HepG2 (cell line): ENCODE results near the gene ABCC2. TPM values are rescaled to one million over a fixed set of nuclear protein-coding genes. Genes with fewer than 3 reads are reported as not detected.
A peak's percentile ranks its signal among the peaks of the same experiment; 100 is the strongest.

Source experiments
- AHDC1 ChIP-seq: sonication (generic); formaldehyde crosslinking; IDR thresholded peaks from 2 replicates; pipeline ENCODE4 v1.5.1; 2020; ENCODE audit warnings: mild to moderate bottlenecking, missing genetic modification reagents, borderline replicate concordance
- MAFF ChIP-seq: IDR thresholded peaks from 2 replicates; pipeline ENCODE4 v1.6.1; 2011; ENCODE audit warnings: low read depth, low read length, improper control_type of control experiment
- PAF1 ChIP-seq: IDR thresholded peaks from 2 replicates; pipeline ENCODE4 v1.6.1; 2016; ENCODE audit warnings: missing genetic modification reagents, missing compliant biosample characterization
- RNF2 ChIP-seq: fragments of 450-650 bp; conservative IDR thresholded peaks from 2 replicates; pipeline ENCODE4 v1.6.1; 2016; ENCODE audit warnings: low read depth
- SNRNP70 ChIP-seq: fragments of 200-400 bp; formaldehyde crosslinking; IDR thresholded peaks from 2 replicates; pipeline ENCODE4 v1.6.1; 2017; ENCODE audit warnings: mild to moderate bottlenecking, low read depth, low read length, moderate library complexity
- SOX13 ChIP-seq, 3 experiments: fragments of 450-650 bp in 1 of 3; sonication (generic) in 1 of 3; formaldehyde crosslinking in 1 of 3; IDR thresholded peaks in 2 of 3; conservative IDR thresholded peaks in 1 of 3; 2 replicates each; pipeline versions ENCODE4 v1.5.0 to v1.6.1; 2016 to 2020; ENCODE audit warnings: antibody characterized with exemption in 1 of 3, mild to moderate bottlenecking in 1 of 3, missing compliant biosample characterization in 1 of 3, missing genetic modification reagents in 1 of 3, moderate library complexity in 1 of 3
- THAP8 ChIP-seq: sonication (generic); formaldehyde crosslinking; IDR thresholded peaks from 2 replicates; pipeline ENCODE4 v1.5.1; 2020; ENCODE audit warnings: missing genetic modification reagents, mild to moderate bottlenecking, borderline replicate concordance
- ZNF264 ChIP-seq: sonication (generic); formaldehyde crosslinking; IDR thresholded peaks from 2 replicates; pipeline ENCODE4 v1.4.0; 2020; ENCODE audit warnings: missing genetic modification reagents
- ZNF468 ChIP-seq: sonication (generic); formaldehyde crosslinking; IDR thresholded peaks from 2 replicates; pipeline ENCODE4 v1.8.0; 2022; ENCODE audit warnings: mild to moderate bottlenecking, moderate library complexity, missing genetic modification reagents
- ZNF558 ChIP-seq: sonication (generic); formaldehyde crosslinking; IDR thresholded peaks from 2 replicates; pipeline ENCODE4 v1.9.0; 2022; ENCODE audit warnings: mild to moderate bottlenecking, missing genetic modification reagents, borderline replicate concordance
- ZNF567 ChIP-seq: sonication (generic); formaldehyde crosslinking; IDR thresholded peaks from 2 replicates; pipeline ENCODE4 v1.8.1; 2023; ENCODE audit warnings: mild to moderate bottlenecking, missing genetic modification reagents, borderline replicate concordance
- polyA plus RNA-seq, 8 experiments: library from polyadenylated mRNA; depleted of rRNA in 3 of 8; stranded (reverse) in 7 of 8; unstranded in 1 of 8; fragments of >200 nt; fragmentation: Illumina TruSeq in 4 of 8; extraction: Trizol in 4 of 8; gene quantifications; 2 replicates each; pipeline versions ENCODE4 v1.2.1 to v1.2.3, GENCODE V29; 2011 to 2016; ENCODE audit warnings: low read depth in 4 of 8, missing spikeins in 1 of 8, mixed read lengths in 1 of 8; ENCODE audit not compliant: insufficient read depth in 1 of 8
- total RNA-seq, 5 experiments: library from RNA; depleted of rRNA; stranded (reverse); fragments of >200 nt; fragmentation: Illumina TruSeq; extraction: Trizol; gene quantifications; 2 replicates each; pipeline ENCODE4 v1.2.3, GENCODE V29; 2016; ENCODE audit warnings: low read depth in 1 of 5

ABCC2 gene
- total and polyA plus RNA-seq, 2 of the 13 experiments (the other 11 are each of a cell fraction or from before 2014, with no cell fraction given) = 181 to 497 TPM

DNA sequence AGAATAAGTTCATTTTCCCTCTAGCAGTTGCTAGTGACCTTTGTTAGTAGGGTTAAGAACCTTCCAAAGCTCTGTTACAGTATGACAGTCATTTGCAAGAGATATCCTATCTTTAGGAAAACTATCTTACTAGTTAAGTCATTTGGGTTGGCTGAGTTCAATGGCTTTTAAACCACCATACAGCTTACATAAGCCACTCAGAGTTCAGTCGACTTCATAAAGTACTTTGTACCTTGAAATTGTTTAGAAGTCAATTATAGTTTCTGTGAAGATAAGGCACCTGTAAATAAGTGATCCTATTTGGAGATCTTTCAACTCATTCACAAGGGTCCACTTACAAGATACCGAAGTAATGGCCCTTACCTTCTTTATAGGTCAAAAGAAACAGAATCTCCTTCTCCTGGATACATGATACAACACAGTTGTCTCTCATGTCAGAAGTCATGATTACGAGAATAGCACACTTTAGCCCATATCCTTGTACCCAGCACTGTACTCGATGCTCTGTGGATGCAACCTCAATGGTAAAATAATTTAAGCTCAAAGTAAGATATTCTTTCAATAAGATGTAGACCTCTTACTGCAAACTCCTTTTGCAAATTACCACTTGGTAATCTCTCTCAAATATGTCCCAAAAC is 11.9 kb upstream of the ABCC2 start (continued):
- TF ChIP-seq PAF1 (CRISPR knock-in tag) = no peak
- no peak for TF ChIP-seq ZNF558
- no peak for TF ChIP-seq SOX13 (IDR thresholded peaks at IDR 0.05)
- TF ChIP-seq SOX13 (CRISPR knock-in tag; conservative IDR thresholded peaks at IDR 0.05 in 1 of 2, IDR thresholded peaks at IDR 0.05 in 1 of 2) = peak in 1 of 2 experiments; percentile 55; a peak in 1 of 4 replicates
- TF ChIP-seq ZNF567 (CRISPR knock-in tag) = no peak
- no peak for TF ChIP-seq RNF2
- TF ChIP-seq ZNF264 (CRISPR knock-in tag) = 0 out of 2 replicates have a peak, but pooled peaks have one; percentile 43
- no peak for TF ChIP-seq MAFF
- TF ChIP-seq AHDC1 (CRISPR knock-in tag) = peak; percentile 54; the same call in 1 of the 2 replicates
- TF ChIP-seq SNRNP70 = no peak
- TF ChIP-seq ZNF468 = no peak
- TF ChIP-seq THAP8 = no peak
